ENCODE data around the gene GPR89A.
"Not testable (repeated sequence)": the region's sequence is repeated elsewhere in the genome, so short reads cannot be mapped to it uniquely, and the experiment has no call there.

GRCh38 chr1:145607289-145607688 is 499 bp upstream of the GPR89A start:
- TF ChIP-seq CTCF (IDR thresholded peaks at IDR 0.05; ENCODE audit: borderline replicate concordance, extremely low read depth, low read length, poor library complexity, severe bottlenecking); EZH2 (IDR thresholded peaks at IDR 0.05; ENCODE audit: borderline replicate concordance, low read depth, low read length, severe bottlenecking): not testable (repeated sequence)

Data from DND-41 (cell line).